Ovary (tissue), 3 donors: Measurements from ENCODE around the gene CDKAL1.

ENCODE experiments used
- CTCF ChIP-seq, 3 donors: fragments of 450-650 bp in 2 of 3; fragments of 200-600 bp in 1 of 3; IDR thresholded peaks; one replicate each; pipeline versions ENCODE4 v1.5.1 to v1.8.0; 2016 to 2022; ENCODE audit warnings: antibody characterized with exemption in 3 of 3, mild to moderate bottlenecking in 1 of 3
- EP300 ChIP-seq: sonication (generic); formaldehyde crosslinking; IDR thresholded peaks from one replicate; pipeline ENCODE4 v1.6.1; 2017; ENCODE audit warnings: antibody characterized with exemption
- POLR2A ChIP-seq: fragments of 450-650 bp; IDR thresholded peaks from one replicate; pipeline ENCODE4 v1.6.1; 2017; ENCODE audit warnings: antibody characterized with exemption, mild to moderate bottlenecking, moderate library complexity
- donor health status: DM: no; HTN: no; CAD: no.

GRCh38 chr6:20626165-20626564 is 91.9 kb downstream of the CDKAL1 start:
- TF ChIP-seq POLR2A (no peak), CTCF (IDR thresholded peaks at IDR 0.05) (no peak), EP300 (no peak)
